ENCODE data around the gene APBB3. TPM values are rescaled to one million over a fixed set of nuclear protein-coding genes. Genes with fewer than 3 reads are reported as not detected.

Gene APBB3
- total RNA-seq, 1 donor from 2014 or later: 26.5 TPM

- intact Hi-C loops (cut with micrococcal nuclease): no loop called here
Measured at GRCh38 chr5:140575309-140575708, 10.9 kb upstream of the APBB3 start.

DNA sequence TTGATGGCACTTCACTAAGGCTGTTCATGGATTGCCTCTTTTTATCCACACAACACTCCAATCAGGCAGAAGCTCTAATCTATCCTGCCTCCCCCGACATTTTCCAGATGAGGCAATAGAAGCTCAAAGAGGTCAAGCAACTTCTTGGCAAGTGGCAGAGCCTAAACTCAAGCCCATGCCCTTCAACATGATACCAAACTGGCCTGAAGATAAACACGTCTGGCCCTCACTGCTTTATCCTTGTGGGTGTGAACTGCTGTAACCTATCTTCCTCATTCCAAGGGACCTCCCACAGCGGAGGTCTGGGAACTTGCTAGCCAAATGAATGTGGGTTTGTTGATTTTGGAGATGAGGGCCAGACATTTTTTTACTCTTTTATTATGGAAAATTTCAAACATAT, 9.8 kb upstream of the APBB3 start:
- intact Hi-C loops (cut with micrococcal nuclease): no loop called here

DNA sequence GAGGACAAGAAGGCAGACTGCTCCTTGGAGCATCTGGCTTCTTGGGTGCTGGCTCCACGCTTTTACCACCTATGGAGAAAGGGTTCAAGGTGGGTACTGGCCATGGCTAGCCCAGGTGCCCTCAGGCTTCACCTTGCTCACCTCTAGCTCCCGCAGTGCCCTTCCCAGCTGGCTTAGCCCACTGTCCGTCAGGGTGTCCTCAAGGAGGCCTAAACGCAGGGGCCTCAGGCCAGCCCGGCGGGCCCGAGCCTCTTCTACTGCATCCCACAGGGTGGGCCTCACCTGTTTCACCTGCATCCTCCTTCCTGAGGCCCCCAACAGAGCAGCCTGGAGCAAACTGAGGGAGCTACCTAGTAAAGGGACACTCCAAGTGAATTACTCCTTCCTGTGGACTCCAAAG, 9.3 kb upstream of the APBB3 start:
- intact Hi-C loops (cut with micrococcal nuclease): no loop called here

DNA sequence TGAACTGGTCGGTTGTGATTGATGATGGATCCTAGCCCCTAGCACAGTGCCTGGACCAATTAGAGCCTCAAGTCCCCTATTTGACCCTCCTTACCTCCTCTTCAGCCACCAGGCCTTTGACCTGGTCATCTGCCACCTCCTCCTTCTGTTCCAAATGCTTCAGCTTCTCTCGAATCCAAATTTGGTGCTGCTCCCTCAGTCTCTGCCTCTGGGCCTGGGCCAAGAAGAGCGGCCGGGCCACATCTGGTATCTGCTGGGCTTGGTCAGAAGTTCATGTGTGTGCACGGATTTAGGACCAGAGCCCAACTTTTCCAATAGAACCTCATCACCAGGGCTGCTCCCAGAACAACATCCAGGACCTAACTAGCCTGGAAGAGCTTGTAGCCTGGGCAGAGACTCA, 6.7 kb upstream of the APBB3 start:
- intact Hi-C loops (cut with micrococcal nuclease): no loop called here

DNA sequence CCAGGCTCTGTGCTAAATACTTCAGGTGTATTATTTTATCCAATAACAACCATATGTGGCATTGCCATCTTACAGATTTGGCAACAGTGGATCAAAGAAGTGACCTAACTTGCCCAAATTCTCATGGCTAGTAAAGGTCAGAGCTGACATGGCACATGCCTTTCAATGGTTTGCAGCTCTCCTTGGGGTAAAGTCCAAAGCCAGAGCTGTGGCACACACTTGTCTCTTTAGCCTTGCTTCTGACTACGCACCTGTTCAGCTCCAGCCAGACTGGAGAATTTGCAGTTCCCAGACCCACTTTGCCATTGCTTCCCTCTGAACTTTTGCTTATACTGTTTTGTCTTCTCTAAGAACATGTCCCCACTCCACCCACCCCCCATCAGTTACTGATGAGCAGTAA, 6.1 kb upstream of the APBB3 start:
- intact Hi-C loops (cut with micrococcal nuclease): no loop called here

- intact Hi-C loops (cut with micrococcal nuclease): no loop called here
Measured at GRCh38 chr5:140570058-140570457, 5.7 kb upstream of the APBB3 start.

GRCh38 chr5:140569197-140569596, 4.8 kb upstream of the APBB3 start:
- intact Hi-C loops (cut with micrococcal nuclease): loop anchor here (1.0 to 10.0 kb wide), 6 partner anchors 22 to 1066 kb away; partner anchors contain the start of genes ANKHD1, EIF4EBP3, HDAC3 and RELL2

- intact Hi-C loops (cut with micrococcal nuclease): loop anchor here (1.0 to 10.0 kb wide), 6 partner anchors 21 to 1066 kb away; partner anchors contain the start of genes ANKHD1, EIF4EBP3, HDAC3 and RELL2
Measured at GRCh38 chr5:140568443-140569063, 4.2 kb upstream of the APBB3 start.

- intact Hi-C loops (cut with micrococcal nuclease): loop anchor here (10.0 kb wide), 2 partner anchors 757 to 1067 kb away; partner anchors contain the start of genes HDAC3, RELL2 and TAF7
Measured at GRCh38 chr5:140567871-140568270, 3.5 kb upstream of the APBB3 start.

- intact Hi-C loops (cut with micrococcal nuclease): loop anchor here (10.0 kb wide), 2 partner anchors 758 to 1068 kb away; partner anchors contain the start of genes HDAC3, RELL2 and TAF7
Measured at GRCh38 chr5:140567136-140567818, 2.9 kb upstream of the APBB3 start.

- intact Hi-C loops (cut with micrococcal nuclease): loop anchor here (10.0 kb wide), 2 partner anchors 758 to 1068 kb away; partner anchors contain the start of genes HDAC3, RELL2 and TAF7
Measured at GRCh38 chr5:140566665-140567064, 2.3 kb upstream of the APBB3 start.

DNA sequence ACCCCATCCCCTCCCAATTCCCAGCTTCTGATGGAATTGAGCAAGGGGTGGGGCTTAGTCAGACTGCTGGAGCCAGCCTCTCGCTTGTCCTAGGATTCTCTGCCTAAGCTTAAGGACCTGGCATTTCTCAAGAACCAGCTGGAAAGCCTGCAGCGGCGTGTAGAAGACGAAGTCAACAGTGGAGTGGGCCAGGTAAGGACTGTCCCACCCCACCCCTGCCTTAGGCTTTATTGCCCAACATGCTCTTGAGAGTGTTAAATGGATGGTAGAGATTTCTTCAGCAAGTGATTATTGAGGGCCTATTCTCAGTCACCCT, 1.3 kb upstream of the APBB3 start:
- intact Hi-C loops (cut with micrococcal nuclease): loop anchor here (10.0 kb wide), 2 partner anchors 759 to 1069 kb away; partner anchors contain the start of genes HDAC3, RELL2 and TAF7

DNA sequence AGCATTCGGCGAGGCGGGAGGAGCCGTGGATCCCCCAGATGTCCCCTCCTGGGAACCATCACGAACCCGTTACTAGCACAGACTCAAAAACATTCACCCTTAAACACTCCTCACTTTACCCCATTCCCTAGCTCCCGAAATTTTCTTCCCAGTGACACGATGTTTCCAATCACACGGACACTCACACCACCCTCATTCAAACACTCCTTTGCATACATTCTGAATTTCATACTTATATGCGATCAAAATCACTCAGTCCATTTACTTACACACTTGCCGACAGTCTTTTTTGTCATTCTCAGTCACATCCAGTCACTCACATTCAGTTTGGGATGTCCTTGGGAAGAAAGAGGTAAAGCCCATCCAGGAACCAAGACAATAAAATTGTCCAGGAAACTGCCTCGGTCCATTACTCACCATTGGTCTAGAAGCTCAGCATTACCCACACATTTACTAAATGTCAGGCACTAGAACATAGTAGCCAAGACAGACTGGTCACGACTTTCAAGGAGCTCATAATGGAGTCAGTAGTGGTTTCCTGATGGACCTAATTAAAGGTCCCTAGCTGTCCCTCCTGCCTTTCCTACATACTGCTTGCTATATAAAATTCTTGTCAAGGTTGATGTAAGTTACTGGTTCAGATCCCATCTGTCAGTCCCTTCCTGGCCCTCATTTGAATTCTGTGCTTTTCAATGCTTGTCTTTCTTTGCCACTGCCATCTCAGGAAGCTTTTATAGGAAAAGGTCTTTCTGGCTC, 804 bp upstream of the APBB3 start:
- intact Hi-C loops (cut with micrococcal nuclease): loop anchor here (10.0 kb wide), 2 partner anchors 760 to 1070 kb away; partner anchors contain the start of genes HDAC3, RELL2 and TAF7

- intact Hi-C loops (cut with micrococcal nuclease): loop anchor here (5.0 to 10.0 kb wide), 4 partner anchors 761 to 1221 kb away; partner anchors contain the start of genes HDAC3, PAIP2, RELL2 and TAF7
Measured at GRCh38 chr5:140563596-140563995, 802 bp downstream of the APBB3 start.

DNA sequence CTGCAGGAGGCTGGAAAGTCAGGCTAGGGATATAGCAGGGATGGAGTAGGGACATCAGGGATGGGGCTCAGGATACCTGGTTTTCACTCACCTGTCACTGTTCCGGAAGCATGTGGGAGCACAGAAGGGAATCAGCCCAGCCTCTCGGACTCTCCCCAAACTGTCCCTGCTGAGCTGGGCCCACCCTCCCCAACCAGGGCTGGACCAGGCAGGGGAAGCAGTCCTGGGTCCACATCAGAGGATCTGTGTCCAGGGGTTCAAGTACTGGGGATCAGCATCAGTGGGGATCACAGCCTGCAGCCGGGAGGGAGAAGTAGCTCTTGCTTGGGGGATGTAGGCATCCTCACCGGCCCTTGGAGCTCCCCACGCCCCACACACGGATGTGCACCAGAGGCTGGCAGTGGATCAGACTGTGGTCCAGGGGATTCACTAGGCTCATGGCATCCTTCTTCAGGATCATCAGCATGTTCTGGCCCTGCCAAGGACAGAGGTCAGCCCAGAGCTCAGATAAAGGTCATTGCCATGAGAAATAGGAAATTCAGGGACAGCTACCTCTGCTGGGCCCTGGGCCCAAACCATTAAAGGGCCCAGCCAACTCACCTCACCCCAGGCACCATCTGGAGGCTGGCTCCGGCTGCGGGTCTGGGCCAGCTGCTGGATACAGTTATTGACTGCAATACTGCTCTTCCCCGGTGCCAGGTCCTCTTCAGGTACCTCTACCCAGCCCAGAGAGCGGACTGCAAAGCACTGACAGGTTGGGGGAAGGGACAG, 2.5 kb downstream of the APBB3 start:
- intact Hi-C loops (cut with micrococcal nuclease): loop anchor here (5.0 to 10.0 kb wide), 4 partner anchors 763 to 1220 kb away; partner anchors contain the start of genes HDAC3, PAIP2, RELL2 and TAF7

DNA sequence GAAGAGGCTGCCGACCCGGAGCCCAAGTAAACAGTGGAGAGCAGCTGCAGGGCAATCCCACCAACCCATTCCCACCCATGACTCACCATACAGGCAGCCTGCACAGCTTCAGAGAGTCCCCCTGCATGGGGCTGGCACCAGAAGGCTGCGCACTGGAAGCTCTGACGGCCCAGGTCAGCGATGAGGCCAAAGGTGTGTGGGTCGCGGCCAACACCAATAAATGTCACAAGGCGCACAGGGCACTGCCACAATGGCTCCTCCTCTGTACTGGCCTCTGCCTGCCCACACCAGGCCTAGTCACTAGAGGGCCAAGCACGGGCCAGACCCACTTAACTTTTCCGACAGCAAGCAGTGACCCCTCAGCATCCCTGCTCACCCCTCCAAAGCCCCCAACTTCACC, 4.2 kb downstream of the APBB3 start:
- intact Hi-C loops (cut with micrococcal nuclease): loop anchor here (5.0 to 10.0 kb wide), 4 partner anchors 765 to 1218 kb away; partner anchors contain the start of genes HDAC3, PAIP2, RELL2 and TAF7

- intact Hi-C loops (cut with micrococcal nuclease): loop anchor here (10.0 kb wide), 1 partner anchor 1264 kb away; the partner anchor contains the start of gene MATR3
Measured at GRCh38 chr5:140558542-140558941, 5.9 kb downstream of the APBB3 start.

GRCh38 chr5:140557965-140558364, 6.4 kb downstream of the APBB3 start:
- intact Hi-C loops (cut with micrococcal nuclease): loop anchor here (1.0 to 10.0 kb wide), 8 partner anchors 11 to 1263 kb away; partner anchors contain the start of genes ANKHD1, CYSTM1, EIF4EBP3 and IK

DNA sequence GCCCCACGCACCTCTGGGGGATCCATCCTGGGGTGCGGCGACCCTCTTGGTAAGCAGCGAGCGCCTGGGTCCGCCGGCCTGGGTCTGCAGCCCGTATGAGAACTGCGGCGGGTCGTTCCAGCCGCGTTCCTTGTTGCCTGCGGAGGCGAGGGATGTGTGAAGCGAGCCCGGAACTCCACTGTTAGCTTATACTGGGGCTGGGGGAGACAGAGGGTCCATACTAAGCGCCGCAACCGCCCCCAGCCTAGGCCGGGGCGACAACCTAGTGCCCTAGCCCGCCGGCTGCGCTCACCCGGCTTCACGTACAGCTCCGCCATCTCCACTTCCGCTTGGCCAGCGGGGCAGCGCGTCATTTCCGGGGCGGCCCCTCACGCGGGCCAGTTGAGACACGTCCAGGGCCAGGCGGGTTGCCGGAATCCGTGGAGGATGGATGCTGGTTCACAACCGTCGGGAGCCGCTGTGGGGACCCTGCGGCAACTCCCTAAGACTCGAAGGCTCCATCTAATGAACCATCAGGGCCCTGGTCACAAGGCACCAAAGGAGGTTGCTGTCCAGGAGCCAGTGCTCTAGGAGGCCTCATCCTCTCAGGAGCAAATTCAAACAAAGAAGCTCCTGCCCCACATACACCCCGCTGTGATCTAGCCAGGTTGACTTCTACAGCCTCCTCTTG, 7.1 kb downstream of the APBB3 start, which contains the start of gene SRA1:
Gene SRA1, minus strand, starts transcription at position 338 of the 670 bp plus-strand sequence. Its CDS starts 21 bp downstream, at position 317.
- intact Hi-C loops (cut with micrococcal nuclease): loop anchor here (1.0 to 10.0 kb wide), 8 partner anchors 10 to 1262 kb away; partner anchors contain the start of genes ANKHD1, CYSTM1, EIF4EBP3 and IK

Measured in T-helper 1 cell treated with Interleukin-12 subunit alpha and Interleukin-12 subunit beta and Interleukin-4 antibody, amounts not matched to agents 30 ng/mL and 1 ng/mL, for 36 hours (primary cell).